ENCODE measurements around the gene ALDH3A2.

DNA sequence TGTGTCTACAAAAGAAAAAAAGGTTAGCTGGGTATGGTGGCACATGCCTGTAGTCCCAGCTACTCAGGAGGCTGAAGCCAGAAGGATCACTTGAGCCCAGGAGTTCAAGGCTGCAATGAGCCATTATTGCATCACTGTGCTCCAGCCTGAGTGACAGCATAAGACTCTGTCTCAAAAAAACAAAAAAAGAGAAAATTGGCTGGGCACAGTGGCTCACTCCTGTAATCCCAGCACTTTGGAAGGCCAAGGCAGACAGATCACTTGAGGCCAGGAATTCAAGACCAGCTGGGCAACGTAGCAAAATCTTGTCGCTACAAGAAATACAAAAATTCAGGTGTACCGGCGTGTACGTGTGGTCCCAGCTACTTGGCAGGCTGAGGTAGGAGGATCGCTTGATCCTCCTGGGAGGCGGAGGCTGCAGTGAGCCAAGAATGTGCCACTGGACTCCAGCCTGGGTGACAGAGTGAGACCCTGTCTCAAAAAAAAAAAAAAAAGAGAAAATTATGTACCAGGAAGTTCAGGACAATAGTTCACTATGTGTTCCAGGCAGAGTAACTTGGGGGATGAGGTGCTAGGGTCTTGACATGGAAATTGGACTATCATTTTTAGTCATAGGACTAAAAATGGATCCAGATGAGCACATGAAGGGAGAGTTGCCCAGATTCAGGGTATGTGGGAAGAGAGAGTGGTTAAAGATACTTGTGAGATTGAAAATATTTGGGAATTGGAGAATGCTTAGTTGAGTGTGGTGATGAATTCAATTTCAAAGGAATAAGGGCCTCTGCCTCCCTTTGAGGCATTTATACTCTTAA, 11.0 kb downstream of the ALDH3A2 start:
- TF ChIP-seq RARB (CRISPR knock-in tag; IDR thresholded peaks at IDR 0.05) (no peak), ZNF8 (CRISPR knock-in tag; IDR thresholded peaks at IDR 0.05) (no peak), SNAI2 (CRISPR knock-in tag; IDR thresholded peaks at IDR 0.05) (no peak), OSR1 (CRISPR knock-in tag; IDR thresholded peaks at IDR 0.05) (no peak), CSRNP3 (CRISPR knock-in tag; IDR thresholded peaks at IDR 0.05) (no peak), ZFP3 (CRISPR knock-in tag; IDR thresholded peaks at IDR 0.05) (no peak)
- TF ChIP-seq, protein P1, sequence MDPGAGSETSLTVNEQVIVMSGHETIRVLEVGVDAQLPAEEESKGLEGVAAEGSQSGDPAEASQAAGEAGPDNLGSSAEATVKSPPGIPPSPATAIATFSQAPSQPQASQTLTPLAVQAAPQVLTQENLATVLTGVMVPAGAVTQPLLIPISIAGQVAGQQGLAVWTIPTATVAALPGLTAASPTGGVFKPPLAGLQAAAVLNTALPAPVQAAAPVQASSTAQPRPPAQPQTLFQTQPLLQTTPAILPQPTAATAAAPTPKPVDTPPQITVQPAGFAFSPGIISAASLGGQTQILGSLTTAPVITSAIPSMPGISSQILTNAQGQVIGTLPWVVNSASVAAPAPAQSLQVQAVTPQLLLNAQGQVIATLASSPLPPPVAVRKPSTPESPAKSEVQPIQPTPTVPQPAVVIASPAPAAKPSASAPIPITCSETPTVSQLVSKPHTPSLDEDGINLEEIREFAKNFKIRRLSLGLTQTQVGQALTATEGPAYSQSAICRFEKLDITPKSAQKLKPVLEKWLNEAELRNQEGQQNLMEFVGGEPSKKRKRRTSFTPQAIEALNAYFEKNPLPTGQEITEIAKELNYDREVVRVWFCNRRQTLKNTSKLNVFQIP (CRISPR knock-in tag; IDR thresholded peaks at IDR 0.05; ENCODE audit: borderline replicate concordance, low read depth) = no peak

All from SK-N-SH treated with all-trans-retinoic acid at 6 μM for 48 hours (cell line).